Stimulated activated CD4-positive, alpha-beta T cell treated with anti-CD3 and anti-CD28 coated beads, Interleukin-4, amount 100 ng/mL, for 48 hours (primary cell): Measurements from ENCODE around the gene ANKRD50.

Experiments
- DNase-seq, 2 donors: peaks; one replicate each; pipeline ENCODE4 v3.0.0-alpha.2; 2020; ENCODE audit warnings: low read depth in 2 of 2

ANKRD50 gene

DNA sequence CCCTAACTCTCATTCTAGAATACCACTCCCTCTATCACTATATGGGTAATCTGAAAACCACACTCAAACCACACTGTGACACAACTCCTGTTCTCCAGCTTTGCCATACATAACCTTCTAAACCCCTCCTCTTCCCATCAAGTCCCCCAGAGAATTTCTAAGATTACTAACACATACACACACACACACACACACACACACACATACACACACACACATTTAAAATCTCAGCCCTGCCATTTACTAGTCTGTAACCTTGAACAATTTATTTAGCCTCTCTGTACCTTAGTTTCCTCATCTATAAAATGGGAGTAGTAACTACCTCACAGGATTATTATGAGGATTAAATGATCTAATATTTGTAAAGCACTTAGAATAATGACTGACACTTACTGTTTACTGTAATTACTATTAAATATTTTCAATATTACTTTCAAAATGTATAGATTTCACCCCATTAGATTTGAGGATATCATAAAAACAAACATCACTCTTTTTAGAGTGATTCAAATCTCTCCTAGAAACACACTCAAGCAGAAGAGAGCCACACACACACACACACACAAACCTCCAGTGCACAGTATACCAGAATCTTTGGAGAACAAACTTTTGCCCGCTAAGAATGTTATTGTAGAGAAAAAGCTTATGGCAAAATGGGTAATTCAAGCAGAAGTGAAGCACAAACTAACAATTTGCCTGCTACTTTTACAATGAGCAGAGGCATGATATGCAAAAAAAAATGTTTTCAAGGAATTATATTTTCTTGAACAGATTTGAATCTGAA, 3.8 kb downstream of the ANKRD50 start:
- no peak for DNase-seq

DNA sequence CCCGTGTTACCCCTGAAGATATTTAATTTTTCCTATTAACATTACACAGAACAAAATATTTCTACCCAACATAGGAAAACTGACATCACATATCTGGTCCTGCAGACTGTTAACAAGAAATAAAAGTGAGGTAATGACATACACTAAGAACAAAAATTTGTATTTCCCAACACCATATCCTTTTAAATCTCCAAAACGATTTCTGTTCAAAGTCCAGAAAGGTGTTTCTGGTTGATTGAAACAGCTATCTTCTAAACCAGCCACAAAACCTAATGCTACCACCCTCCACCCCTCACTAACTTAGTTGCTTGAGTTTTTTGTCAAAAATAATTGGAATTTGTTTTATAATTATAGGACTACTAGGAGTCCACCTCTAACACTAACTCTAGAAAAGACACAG, 7.1 kb downstream of the ANKRD50 start:
- DNase-seq: no peak

DNA sequence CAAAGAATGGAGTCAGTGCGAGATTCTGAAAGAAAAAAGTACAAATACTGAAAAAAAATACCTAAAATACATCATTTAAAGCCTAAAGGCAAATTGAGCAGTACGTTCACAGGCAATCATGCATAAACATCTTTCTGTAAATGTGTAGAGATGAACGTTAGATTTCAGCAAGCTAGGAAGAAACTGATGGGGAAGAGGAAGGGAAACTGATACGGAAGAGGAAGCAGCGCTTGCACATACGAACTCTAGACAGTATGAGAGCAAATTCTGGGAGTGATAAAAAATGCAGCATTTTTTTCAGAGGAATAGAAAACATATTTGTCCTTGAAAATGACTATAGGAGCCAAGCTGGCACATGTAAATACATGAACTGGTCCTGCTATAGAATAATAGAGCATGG, 9.4 kb downstream of the ANKRD50 start:
- DNase-seq: no peak

DNA sequence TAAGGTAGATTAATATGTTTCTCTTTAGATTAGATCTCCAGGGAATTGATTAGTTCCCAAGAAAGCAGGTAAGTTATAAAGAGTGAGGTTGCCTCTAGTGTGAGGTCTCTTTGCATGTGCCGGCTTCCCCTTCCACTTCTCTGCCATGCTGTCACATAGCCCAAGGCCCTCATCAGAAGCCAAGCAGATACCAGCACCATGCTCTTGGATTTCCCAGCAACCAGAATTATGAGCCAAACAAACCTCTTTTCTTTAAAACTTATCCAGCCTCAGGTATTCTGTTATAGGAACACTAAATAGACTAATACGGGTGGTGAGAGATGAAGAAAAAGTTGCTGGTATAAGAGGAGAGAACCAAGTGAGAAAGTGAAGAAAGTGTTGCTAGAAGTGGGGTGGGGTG, 15.1 kb downstream of the ANKRD50 start:
- DNase-seq: no peak

DNA sequence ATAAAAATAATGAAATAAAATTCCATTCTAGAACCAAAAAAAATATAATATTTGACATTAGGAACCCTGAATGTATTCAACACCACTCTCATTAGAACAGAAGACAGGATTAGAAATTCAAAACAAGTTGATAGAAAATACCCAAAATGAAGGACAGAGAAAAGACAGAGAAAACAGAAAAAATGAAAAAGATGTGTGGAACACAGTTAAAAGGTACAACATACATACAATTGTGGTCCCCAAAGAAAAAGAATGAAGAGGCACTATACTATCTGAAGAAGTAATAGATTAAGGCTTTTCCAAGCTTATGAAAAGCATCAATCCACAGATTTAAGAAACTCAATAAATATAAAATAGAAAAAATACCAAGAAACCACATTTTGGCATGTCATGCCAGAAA, 16.4 kb downstream of the ANKRD50 start:
- no peak for DNase-seq

DNA sequence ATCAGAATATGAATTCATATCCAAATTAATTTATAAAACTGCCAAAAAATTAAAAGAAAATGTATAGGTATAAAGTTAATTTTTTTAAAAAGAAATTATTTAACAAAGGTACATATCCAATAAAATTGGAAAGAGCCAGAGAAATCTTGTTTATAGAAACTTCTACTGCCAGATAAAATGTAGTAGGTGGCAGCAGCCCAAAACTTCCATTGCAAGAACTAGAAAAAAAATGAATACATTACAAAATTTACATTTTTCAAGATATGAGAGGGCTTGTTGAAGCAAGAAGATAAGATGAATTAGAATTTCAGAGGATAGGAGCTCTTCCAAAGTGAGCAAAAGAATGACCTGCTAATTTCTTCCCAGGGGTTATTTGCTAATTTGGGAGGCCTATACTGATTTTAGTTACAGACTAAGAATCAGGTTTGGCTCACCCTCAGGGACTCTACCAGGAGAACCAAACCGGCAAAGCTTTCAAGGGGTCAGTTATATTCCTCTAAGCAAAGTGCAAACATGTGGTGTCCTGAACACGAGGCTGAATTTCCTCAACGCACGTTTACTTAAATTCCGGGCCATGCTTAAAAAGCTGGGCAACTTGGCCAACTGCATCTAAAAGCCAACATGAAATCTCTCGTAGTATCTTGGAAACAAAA, 17.5 kb downstream of the ANKRD50 start:
- no peak for DNase-seq

DNA sequence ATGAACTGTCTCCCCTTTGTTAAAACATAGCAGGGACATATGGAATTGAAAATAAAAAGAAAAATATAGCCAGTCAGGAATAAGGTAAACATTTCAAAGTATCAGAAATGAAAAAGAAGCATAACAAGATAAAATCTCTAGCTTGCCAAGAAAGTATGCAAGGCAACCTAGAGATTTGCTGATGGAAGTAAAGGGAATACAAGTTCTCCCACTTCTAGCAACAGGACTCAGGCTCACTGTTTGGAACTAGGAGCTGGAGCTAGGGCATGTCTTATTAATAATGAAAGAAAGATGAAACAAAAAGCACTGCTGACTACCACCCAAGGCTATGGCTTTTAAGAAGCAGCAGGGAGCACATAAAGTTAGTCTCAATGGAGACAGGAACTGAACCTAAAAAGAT, 18.2 kb downstream of the ANKRD50 start:
- DNase-seq: no peak

DNA sequence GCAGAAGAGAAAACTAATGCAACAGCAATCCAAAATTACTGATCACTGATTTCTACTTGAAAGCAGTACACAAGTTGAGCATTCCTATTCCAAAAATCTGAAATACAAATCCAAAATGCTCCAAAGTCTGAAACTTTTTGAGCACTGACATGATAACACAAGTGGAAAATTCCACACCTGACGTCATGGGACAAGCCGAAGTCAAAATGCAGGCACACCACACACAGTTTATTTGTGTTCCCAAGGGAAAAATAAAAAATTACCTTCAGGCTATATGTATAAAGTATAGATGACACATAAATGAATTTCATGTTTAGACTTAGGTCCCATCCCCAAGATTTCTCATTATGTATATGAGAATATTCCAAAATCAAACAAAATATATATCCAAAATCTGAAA, 20.7 kb downstream of the ANKRD50 start:
- DNase-seq: no peak

DNA sequence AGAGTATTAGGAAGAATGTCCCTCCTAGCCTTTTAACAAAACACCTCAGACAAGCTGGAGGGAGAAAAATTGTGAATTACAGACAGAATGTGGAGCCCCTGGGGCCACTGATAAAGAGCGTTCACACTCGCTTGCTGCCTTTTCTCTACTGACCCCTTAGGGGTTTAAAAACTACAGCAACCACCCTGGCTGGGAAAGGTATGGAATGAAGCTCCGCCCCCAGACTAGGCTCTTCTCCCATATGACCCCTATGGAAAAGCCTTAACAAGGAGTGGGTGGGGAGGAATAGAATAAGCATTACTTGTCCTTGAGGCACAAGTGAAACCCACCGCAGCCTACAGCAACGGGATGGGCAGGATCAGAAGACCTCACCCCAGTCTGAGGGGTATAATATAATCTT, 26.3 kb downstream of the ANKRD50 start:
- no peak for DNase-seq

DNA sequence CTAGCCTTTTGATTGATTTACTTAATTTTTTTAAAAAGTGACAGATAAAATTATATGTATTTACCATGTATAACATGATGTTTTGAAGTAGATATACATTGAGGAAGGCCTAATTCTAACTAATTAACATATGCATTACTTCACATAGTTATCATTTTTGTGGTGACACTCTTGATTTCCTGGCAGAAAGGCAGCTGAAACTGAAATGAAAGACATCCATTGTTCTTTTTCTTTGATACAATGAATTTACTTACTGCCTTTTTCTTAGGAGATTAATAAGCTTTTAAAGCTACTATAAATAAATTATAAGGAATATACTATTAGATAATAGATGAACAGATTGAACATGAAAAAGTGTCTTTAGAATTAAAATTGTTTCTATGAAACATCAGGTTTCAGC, 26.7 kb downstream of the ANKRD50 start:
- DNase-seq: no peak

DNA sequence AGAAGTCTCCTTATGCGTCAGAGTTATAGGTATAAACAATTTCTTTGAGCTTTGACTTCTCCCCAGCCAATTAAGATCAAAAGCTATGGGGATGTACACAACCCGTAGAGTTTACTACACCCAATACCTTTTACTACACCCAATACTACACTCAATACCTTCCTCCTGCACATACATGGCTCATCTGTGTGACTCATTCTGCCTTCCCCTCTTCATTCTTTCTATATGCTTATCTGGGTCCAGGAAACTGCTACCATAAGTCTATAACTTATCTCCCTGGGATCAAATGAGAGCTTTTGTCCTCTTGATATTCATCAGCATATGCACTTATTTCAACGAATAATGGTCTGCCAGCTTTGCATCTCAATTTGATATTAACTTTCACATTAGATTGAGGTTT, 28.2 kb downstream of the ANKRD50 start:
- no peak for DNase-seq

DNA sequence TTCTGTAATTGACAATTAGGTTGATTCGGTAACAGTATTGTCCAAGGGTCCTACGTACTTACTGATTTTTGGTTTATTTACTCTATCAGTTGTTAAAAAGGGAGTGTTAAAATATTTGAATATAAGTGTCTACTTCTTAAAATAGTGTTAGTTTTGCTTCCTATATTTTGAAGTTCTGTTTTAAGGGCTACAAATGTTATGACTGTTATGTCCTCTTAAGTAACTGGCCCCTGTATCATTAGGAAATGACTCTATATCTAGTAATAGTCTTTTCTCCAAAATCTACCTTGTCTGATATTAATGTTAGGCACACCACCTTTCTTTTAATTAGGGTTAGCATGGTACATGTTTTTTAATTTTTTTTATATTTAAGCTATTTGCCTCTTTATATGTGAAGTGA, 30.1 kb downstream of the ANKRD50 start:
- DNase-seq: no peak

DNA sequence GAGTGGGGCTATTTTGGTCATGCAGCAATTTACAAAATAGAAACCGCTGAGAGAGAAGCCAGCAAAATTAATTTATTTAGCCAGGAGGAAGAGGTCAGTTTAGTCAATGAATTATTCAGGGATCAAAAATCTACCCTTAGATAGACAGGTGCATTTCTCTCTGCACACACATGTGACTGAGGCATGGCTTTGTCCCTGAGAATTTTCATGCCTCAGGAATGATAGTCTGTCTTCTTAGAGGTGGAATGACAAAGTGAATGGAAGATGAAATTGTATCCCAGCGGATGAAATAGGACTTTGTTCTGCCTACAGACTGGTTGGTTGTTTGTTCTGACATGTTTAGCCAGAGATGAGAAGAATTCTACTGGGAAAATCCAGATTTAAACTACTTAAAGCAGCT, 46.0 kb downstream of the ANKRD50 start:
- no peak for DNase-seq

DNA sequence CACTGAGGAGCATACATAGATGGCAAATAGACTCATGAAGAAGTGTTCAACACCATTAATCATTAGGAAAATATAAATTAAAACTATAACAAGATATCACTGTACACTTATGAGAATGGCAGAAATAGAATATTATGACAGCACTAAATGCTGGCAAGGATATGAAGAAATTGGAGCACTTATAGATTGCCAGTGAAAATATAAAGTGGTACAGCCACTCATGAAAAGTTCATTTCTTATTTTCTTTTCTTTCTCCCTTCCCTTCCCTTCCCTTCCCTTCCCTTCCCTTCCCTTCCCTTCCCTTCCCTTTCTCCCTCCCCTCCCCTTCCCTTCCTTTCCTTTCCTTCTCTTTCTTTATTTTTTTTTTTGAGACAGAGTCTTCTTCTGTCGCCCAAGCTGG, 53.7 kb downstream of the ANKRD50 start:
- no peak for DNase-seq

DNA sequence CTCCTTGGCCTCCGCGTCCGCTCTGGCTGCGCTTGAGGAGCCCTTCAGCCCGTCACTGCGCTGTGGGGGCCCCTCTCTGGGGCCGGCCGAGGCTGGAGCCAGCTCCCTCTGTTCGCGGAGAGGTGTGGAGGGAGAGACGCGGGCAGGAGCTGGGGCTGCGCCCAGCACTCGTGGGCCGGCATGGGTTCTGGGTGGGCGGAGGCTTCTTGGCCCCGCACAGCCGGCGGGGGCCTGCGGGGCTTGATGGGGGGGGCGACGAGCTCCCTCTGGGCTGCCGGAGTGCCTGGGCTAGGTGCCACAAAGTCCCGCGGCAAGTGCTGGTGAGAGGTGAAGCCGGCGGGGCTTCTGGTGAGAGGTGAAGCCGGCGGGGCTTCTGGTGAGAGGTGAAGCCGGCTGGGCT, 61.9 kb downstream of the ANKRD50 start:
- DNase-seq: no peak

DNA sequence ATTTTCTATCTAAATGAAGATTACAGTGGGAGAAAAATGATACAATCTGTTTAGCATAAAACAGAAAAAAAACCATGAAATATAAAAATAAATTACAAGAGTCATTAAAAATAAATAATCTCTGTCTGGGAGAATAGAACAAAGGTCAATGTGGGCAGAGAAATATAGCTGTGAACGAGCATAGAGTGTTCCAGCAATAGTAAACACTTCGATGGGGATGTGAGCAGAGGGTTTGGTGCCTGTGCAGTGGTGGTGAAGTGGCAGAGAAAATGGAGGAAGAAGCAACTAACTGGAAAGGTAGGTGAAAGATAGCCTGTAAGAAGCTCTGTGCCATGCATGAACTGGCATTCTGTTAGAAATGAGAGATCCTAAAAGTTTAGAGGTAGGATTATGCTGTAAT, 64.9 kb downstream of the ANKRD50 start:
- no peak for DNase-seq

DNA sequence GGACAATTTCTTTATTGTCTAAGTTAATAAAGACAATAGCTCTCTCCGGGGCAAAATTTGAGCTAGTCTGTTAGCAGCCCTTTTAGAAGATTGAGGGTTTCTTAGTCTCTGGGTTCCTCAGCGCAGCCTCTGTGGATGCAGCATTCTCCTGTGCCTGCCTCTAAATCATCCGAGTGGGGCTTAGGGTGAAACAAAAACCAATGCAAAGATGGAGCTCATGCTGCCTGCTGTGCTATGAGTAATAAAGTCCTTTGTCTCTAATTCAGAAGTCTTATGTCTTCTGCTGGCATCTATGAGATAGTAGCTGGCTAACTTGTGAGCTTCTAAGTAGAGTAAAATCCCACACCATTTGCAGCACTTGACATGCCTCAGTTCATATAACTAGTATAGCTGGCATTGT, 67.9 kb downstream of the ANKRD50 start:
- DNase-seq: no peak

DNA sequence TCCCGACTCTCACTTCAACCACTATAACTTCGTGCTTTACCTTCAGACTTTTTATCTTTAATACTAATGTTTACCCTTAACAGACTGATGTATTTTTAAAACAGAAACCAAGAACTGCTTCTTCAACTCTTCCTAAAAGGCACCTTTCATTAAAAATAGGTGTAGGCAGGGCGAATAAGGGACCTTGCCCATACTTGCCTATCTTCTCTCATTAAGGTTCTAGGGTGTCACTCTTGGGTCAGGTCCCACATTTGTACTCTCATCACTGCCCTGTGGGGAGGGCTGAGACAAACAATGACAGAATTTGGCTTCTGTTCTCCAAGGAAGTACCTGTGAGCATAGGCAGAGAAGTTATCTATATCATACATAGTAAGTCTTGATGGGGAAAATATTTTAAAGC, 69.7 kb downstream of the ANKRD50 start:
- DNase-seq: no peak

DNA sequence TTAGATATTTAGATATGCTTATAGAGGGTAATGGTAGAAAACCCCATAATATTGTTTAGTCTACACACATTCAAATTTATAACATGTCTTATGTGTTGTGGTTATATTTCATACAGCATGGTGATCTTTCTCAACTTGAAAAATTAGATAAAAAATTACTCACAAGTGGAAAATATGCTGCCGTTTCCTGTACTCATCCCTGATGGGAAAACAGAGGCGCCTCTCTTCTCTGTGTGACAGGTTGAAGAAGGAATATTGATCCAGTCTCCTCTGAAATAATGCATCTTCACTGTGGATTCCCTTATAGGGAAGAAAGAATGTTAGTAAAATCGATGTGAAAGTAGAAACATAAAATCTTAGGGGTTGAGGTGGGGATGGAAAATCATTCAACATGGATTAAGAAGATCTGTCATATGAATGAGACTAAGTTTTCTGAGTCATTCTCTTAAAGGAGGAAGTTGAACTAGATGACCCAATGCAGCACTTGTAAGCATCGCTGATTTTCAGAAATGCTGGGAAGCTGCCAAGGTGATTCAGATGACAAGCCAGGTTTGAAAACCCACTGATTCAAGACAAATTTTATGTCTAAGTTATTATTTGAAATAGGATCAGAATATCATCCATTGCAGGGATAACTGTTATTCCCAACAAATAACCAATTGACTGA, 70.7 kb downstream of the ANKRD50 start:
- DNase-seq: no peak

DNA sequence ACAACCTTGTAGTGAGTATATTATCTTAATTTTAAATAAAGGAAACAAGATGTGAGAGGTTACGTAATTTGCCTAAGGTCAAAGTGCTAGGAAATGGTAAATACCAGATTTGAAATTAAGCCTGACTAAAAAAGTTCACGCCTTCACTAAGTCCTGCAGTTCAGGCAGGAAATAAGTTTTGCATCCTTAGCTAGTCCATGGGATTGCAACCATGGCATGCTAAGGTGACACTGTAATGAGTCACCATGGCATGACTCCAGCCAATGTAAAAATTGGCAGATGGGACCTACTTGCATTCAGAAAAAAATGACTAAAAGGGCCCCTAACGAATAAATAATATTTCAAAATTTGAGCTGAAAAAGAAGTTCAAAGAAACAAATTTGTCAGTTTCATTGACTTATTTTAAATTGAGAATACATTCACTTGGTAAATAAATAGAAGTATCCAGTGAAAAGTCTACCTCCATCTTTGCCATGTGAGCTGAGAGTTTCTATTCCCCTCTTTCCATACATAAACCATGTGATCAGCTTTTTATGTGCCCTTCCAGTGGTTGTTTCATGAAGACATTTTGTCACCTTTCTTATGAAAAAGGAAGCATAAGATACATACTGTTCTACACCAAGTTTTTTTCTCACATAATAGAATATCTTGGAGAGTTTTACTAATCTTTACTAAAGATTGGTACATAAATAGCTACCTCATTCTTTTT, 72.4 kb downstream of the ANKRD50 start:
- DNase-seq: no peak

DNA sequence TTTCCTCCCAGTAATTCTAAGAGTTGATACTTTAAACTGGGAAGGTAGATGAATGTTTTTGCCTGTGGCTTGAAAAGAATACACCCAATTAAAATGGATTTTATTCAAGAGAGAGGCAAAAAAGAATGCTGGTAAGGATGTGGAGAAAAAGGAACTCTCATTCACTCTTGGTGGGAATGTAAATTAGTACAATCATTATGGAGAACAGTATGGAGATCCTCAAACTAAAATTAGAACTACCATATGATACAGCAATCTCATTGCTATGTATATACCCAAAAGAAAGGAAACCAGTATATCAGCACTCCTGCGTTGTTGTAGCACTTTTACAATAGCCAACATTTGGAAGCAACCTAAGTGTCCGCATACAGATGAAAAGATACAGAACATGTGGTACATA, 75.2 kb downstream of the ANKRD50 start:
- DNase-seq: no peak

DNA sequence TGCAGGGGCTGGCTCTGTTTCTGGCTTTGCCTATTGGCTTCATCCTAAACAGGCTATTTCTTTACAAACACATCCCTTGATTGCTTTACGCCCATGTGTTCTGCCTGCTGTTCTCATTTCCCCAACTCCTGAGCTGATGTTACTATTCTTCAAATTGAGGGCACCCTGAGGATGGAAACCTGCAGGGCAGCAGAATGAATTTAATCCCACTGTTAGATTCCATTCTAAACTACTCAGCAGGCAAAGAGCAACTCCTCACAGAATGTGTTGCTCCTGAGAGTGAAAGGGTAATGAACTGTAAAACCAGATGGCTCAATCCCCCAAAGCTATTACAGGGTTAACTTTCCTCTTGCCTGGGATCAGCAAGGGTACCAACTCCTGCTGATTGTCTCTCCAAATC, 75.7 kb downstream of the ANKRD50 start:
- DNase-seq: no peak

DNA sequence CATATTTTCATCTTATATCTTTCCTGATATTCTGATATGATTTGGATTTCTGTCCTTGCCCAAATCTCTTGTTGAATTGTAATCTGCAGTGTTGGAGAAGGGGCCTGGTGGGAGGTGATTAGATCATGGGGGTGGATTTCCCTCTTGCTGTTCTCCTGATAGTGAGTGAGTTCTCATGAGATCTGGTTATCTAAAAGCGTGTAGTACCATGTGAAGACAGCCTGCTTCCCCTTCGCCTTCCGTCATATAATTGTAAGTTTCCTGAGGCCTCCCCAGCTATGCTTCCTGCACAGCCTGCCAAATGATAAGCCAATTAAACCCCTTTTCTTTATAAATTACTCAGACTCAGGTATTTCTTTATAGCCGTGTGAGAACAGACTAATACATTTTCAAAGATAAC, 77.2 kb downstream of the ANKRD50 start:
- no peak for DNase-seq
